Dendritic cell treated with granulocyte-macrophage colony-stimulating factor and Interleukin-4, amounts not matched to agents 40 ng/mL and 50 ng/mL, for 4 days (primary cell): ENCODE data around the gene CACNA1H.

ENCODE experiments used
- H3K27ac Mint-ChIP-seq: one replicate; pipeline ENCODE4 v1.8.0; 2022; ENCODE audit warnings: mild to moderate bottlenecking, mixed read lengths
- H3K27me3 Mint-ChIP-seq: one replicate; pipeline ENCODE4 v1.8.0; 2022; ENCODE audit warnings: mild to moderate bottlenecking, mixed read lengths
- H3K36me3 Mint-ChIP-seq: one replicate; pipeline ENCODE4 v1.8.0; 2022; ENCODE audit warnings: low read depth, mixed read lengths
- H3K4me1 Mint-ChIP-seq: one replicate; pipeline ENCODE4 v1.8.0; 2022; ENCODE audit warnings: low read depth, mixed read lengths
- H3K4me3 Mint-ChIP-seq: one replicate; pipeline ENCODE4 v1.8.0; 2022; ENCODE audit warnings: mild to moderate bottlenecking, moderate library complexity, mixed read lengths
- H3K9me3 Mint-ChIP-seq: one replicate; pipeline ENCODE4 v1.8.0; 2022; ENCODE audit warnings: mixed read lengths
- intact Hi-C: fragments of 100-400 bp; cut with micrococcal nuclease; formaldehyde crosslinking; loops from one replicate; pipeline ENCODE4 v1.15.0; 2022

Gene CACNA1H

GRCh38 chr16:1117926-1118325, 35.0 kb upstream of the CACNA1H start:
- Mint-ChIP-seq H3K27ac (no peak overlapping the region), H3K36me3 (no peaks in the 10 kb centered on the region), H3K4me1 (no peaks in the 10 kb centered on the region), H3K27me3 (no peaks in the 10 kb centered on the region), H3K9me3 (no peaks in the 10 kb centered on the region), H3K4me3 (no peak overlapping the region)
- intact Hi-C loops = no loop called here

GRCh38 chr16:1119129-1119528, 33.8 kb upstream of the CACNA1H start:
- no peaks in the 10 kb centered on the region for H3K4me1 Mint-ChIP-seq
- H3K9me3 Mint-ChIP-seq = no peaks in the 10 kb centered on the region
- H3K36me3 Mint-ChIP-seq = no peaks in the 10 kb centered on the region
- H3K4me3 Mint-ChIP-seq = no peak overlapping the region
- no peak overlapping the region for H3K27ac Mint-ChIP-seq
- intact Hi-C loops = no loop called here
- H3K27me3 Mint-ChIP-seq = no peaks in the 10 kb centered on the region

- Mint-ChIP-seq H3K4me3 (no peak overlapping the region), H3K27me3 (no peaks in the 10 kb centered on the region), H3K36me3 (no peaks in the 10 kb centered on the region), H3K27ac (no peak overlapping the region), H3K9me3 (no peaks in the 10 kb centered on the region), H3K4me1 (no peaks in the 10 kb centered on the region)
- intact Hi-C loops = no loop called here
Observed at GRCh38 chr16:1119766-1120576, 32.9 kb upstream of the CACNA1H start.

GRCh38 chr16:1120577-1120941, 32.3 kb upstream of the CACNA1H start:
- H3K36me3 Mint-ChIP-seq = no peaks in the 10 kb centered on the region
- H3K27ac Mint-ChIP-seq = no peak overlapping the region
- intact Hi-C loops = no loop called here
- H3K4me1 Mint-ChIP-seq = no peaks in the 10 kb centered on the region
- peaks cover 1% of the 10 kb centered on the region for H3K27me3 Mint-ChIP-seq
- no peak overlapping the region for H3K4me3 Mint-ChIP-seq
- H3K9me3 Mint-ChIP-seq = no peaks in the 10 kb centered on the region

GRCh38 chr16:1121009-1121408, 31.9 kb upstream of the CACNA1H start:
- Mint-ChIP-seq H3K27me3 (peaks cover 6% of the 10 kb centered on the region), H3K27ac (no peak overlapping the region), H3K36me3 (no peaks in the 10 kb centered on the region), H3K4me3 (no peak overlapping the region), H3K4me1 (no peaks in the 10 kb centered on the region), H3K9me3 (no peaks in the 10 kb centered on the region)
- intact Hi-C loops = no loop called here

- Mint-ChIP-seq H3K4me1 (no peaks in the 10 kb centered on the region), H3K27me3 (peaks cover 6% of the 10 kb centered on the region), H3K9me3 (no peaks in the 10 kb centered on the region), H3K27ac (no peak overlapping the region), H3K36me3 (no peaks in the 10 kb centered on the region), H3K4me3 (no peak overlapping the region)
- intact Hi-C loops = no loop called here
Observed at GRCh38 chr16:1121601-1122397, 31.1 kb upstream of the CACNA1H start.

GRCh38 chr16:1122398-1122765, 30.5 kb upstream of the CACNA1H start:
- intact Hi-C loops = no loop called here
- Mint-ChIP-seq H3K4me3 (no peak overlapping the region), H3K36me3 (no peaks in the 10 kb centered on the region), H3K27me3 (peaks cover 6% of the 10 kb centered on the region), H3K9me3 (no peaks in the 10 kb centered on the region), H3K4me1 (no peaks in the 10 kb centered on the region), H3K27ac (no peak overlapping the region)

GRCh38 chr16:1123525-1124230, 29.2 kb upstream of the CACNA1H start:
- H3K4me1 Mint-ChIP-seq = no peaks in the 10 kb centered on the region
- peaks cover 6% of the 10 kb centered on the region for H3K27me3 Mint-ChIP-seq
- no peak overlapping the region for H3K4me3 Mint-ChIP-seq
- no peak overlapping the region for H3K27ac Mint-ChIP-seq
- no peaks in the 10 kb centered on the region for H3K9me3 Mint-ChIP-seq
- intact Hi-C loops = no loop called here
- H3K36me3 Mint-ChIP-seq = no peaks in the 10 kb centered on the region

GRCh38 chr16:1124291-1124690, 28.6 kb upstream of the CACNA1H start:
- Mint-ChIP-seq H3K27ac (no peak overlapping the region), H3K4me1 (no peaks in the 10 kb centered on the region), H3K27me3 (peaks cover 6% of the 10 kb centered on the region), H3K9me3 (no peaks in the 10 kb centered on the region), H3K36me3 (no peaks in the 10 kb centered on the region), H3K4me3 (no peak overlapping the region)
- intact Hi-C loops = no loop called here

- H3K4me3 Mint-ChIP-seq = no peak overlapping the region
- intact Hi-C loops = no loop called here
- H3K27ac Mint-ChIP-seq = no peak overlapping the region
- H3K4me1 Mint-ChIP-seq = no peaks in the 10 kb centered on the region
- H3K36me3 Mint-ChIP-seq = no peaks in the 10 kb centered on the region
- H3K27me3 Mint-ChIP-seq = peaks cover 6% of the 10 kb centered on the region
- H3K9me3 Mint-ChIP-seq = no peaks in the 10 kb centered on the region
Observed at GRCh38 chr16:1124795-1125194, 28.1 kb upstream of the CACNA1H start.

- H3K4me3 Mint-ChIP-seq = no peak overlapping the region
- intact Hi-C loops = no loop called here
- H3K27me3 Mint-ChIP-seq = peaks cover 6% of the 10 kb centered on the region
- no peaks in the 10 kb centered on the region for H3K4me1 Mint-ChIP-seq
- H3K27ac Mint-ChIP-seq = no peak overlapping the region
- H3K9me3 Mint-ChIP-seq = no peaks in the 10 kb centered on the region
- H3K36me3 Mint-ChIP-seq = no peaks in the 10 kb centered on the region
Observed at GRCh38 chr16:1125471-1125870, 27.4 kb upstream of the CACNA1H start.

GRCh38 chr16:1126044-1126443, 26.9 kb upstream of the CACNA1H start:
- no peaks in the 10 kb centered on the region for H3K4me1 Mint-ChIP-seq
- intact Hi-C loops = no loop called here
- H3K4me3 Mint-ChIP-seq = no peak overlapping the region
- no peaks in the 10 kb centered on the region for H3K36me3 Mint-ChIP-seq
- no peaks in the 10 kb centered on the region for H3K9me3 Mint-ChIP-seq
- no peak overlapping the region for H3K27ac Mint-ChIP-seq
- peaks cover 6% of the 10 kb centered on the region for H3K27me3 Mint-ChIP-seq

GRCh38 chr16:1126586-1126985, 26.3 kb upstream of the CACNA1H start:
- intact Hi-C loops = no loop called here
- no peaks in the 10 kb centered on the region for H3K9me3 Mint-ChIP-seq
- H3K27me3 Mint-ChIP-seq = peaks cover 6% of the 10 kb centered on the region
- H3K4me1 Mint-ChIP-seq = no peaks in the 10 kb centered on the region
- H3K36me3 Mint-ChIP-seq = no peaks in the 10 kb centered on the region
- no peak overlapping the region for H3K27ac Mint-ChIP-seq
- H3K4me3 Mint-ChIP-seq = no peak overlapping the region

- no peaks in the 10 kb centered on the region for H3K4me1 Mint-ChIP-seq
- peaks cover 6% of the 10 kb centered on the region for H3K27me3 Mint-ChIP-seq
- H3K4me3 Mint-ChIP-seq = no peak overlapping the region
- H3K9me3 Mint-ChIP-seq = no peaks in the 10 kb centered on the region
- H3K27ac Mint-ChIP-seq = no peak overlapping the region
- intact Hi-C loops = no loop called here
- H3K36me3 Mint-ChIP-seq = no peaks in the 10 kb centered on the region
Observed at GRCh38 chr16:1127101-1127500, 25.8 kb upstream of the CACNA1H start.
